Choroid plexus epithelial cell (primary cell): ENCODE data around the gene DPYSL5.
"Not testable (repeated sequence)": the region's sequence is repeated elsewhere in the genome, so short reads cannot be mapped to it uniquely, and the experiment has no call there.

Experiments used
- DNase-seq: peaks from one replicate; pipeline ENCODE4 v3.0.0-alpha.2; 2010; ENCODE audit warnings: low read depth
- H3K4me3 ChIP-seq: 2 replicates; pipeline ENCODE4 v1.5.1; 2011; ENCODE audit warnings: low read depth, mild to moderate bottlenecking, control low read depth, low read length, moderate library complexity
- CTCF ChIP-seq: conservative IDR thresholded peaks from 2 replicates; pipeline ENCODE4 v1.5.1; 2011; ENCODE audit warnings: low read depth, mild to moderate bottlenecking, control low read depth, inconsistent platforms, low read length, moderate library complexity

The DPYSL5 gene

DNA sequence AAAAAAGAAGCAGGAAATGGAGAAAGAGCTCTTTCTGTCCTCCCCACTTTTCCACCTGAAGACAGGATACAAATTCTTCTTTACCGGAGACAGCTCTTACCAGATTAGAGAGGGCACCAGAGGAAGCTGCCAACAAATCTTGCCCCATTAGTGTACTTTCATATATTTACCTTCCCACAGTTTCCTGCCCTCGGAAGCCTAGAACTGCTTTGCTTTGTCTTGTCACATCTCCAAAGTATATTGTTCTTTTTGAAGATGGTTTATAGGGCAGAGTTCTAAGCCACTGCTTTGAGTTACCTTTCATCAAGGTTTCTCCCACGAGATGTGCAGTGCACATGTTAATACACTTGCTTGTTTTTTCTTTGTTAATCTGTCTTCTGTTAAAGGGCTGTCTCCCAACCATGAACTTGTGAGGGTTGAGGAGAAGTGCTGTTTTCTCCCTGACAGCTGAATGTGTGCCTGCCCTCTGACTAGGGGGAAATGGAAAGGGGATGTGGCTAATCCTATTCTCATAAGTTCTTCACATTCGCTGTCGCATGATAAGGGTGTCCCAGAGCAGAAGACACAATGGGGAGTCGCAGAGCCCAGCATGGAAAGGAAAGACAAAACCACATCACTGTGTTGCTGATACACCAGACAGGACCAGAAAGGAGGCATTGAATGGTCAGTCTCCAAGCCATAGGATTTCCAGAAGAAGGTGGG, 37.9 kb upstream of the DPYSL5 start:
- no peak for TF ChIP-seq CTCF
- DNase-seq = no peak
- no peak overlapping the region for H3K4me3 ChIP-seq

GRCh38 chr2:26811261-26811660, 36.7 kb upstream of the DPYSL5 start:
- TF ChIP-seq CTCF = no peak
- H3K4me3 ChIP-seq = no peak overlapping the region

GRCh38 chr2:26811791-26812694, 35.9 kb upstream of the DPYSL5 start:
- DNase-seq = no peak
- H3K4me3 ChIP-seq = no peak overlapping the region
- no peak for TF ChIP-seq CTCF

More at GRCh38 chr2:26811261-26811660, 36.7 kb upstream of the DPYSL5 start:
- DNase-seq = no peak

GRCh38 chr2:26812731-26813130, 35.2 kb upstream of the DPYSL5 start:
- TF ChIP-seq CTCF = no peak
- no peak overlapping the region for H3K4me3 ChIP-seq
- DNase-seq = no peak

DNA sequence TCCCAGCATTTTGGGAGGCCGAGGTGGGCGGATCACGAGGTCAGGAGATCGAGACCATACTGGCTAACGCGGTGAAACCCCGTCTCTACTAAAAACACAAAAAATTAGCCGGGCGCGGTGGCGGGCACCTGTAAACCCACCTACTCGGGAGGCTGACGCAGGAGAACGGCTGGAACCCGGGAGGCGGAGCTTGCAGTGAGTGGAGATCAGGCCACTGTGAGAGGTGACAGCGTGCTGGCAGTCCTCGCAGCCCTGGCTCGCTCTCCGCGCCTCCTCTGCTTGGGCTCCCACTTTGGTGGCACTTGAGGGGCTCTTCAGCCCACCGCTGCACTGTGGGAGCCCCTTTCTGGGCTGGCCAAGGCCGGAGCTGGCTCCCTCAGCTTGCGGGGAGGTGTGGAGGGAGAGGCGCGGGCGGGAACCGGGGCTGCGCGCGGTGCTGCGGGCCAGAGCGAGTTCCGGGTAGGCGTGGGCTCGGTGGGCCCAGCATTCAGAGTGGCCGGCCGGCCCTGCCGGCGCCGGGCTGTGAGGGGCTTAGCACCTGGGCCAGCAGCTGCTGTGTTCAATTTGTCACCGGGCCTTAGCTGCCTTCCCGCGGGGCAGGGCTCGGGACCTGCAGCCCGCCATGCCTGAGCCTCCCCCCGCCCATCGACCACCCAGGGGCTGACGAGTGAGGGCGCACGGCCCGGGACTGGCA, 33.7 kb upstream of the DPYSL5 start:
- not testable (repeated sequence) for H3K4me3 ChIP-seq, DNase-seq

DNA sequence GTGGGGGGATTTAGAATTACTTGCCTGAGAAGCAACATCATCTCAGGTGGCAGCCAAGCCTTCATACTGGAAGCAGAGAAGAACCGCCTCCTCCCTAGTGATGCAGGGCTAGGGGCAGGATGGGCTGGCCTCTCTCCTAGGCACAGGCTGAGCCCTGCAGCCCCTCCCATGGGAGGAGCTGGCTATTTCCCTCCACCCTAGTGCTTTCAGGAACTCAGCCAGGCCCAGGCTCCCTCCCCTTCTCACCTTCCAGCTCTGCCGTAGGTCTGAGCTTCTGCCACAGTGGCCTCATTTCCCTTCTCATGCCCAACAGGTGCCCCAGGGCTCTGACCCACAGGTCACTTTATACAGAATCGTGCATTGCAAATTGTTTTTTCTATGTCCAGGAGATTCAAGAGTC, 31.0 kb upstream of the DPYSL5 start:
- no peak for DNase-seq
- no peak overlapping the region for H3K4me3 ChIP-seq

More for the DNA sequence above, 31.0 kb upstream of the DPYSL5 start:
- TF ChIP-seq CTCF = no peak
